ENCODE measurements around the gene LFNG. TPM values are rescaled to one million over a fixed set of nuclear protein-coding genes. Genes with fewer than 3 reads are reported as not detected.

The LFNG gene
- total RNA-seq, 1 donor from 2014 or later = 44.9 TPM

GRCh38 chr7:2487586-2488271 is 31.8 kb upstream of the LFNG start:
- TF ChIP-seq CTCF (conservative IDR thresholded peaks at IDR 0.05) = no peak
- Mint-ChIP-seq H3K36me3 (ENCODE audit: low read depth) (no peaks in the 10 kb centered on the region), H3K9me3 (peaks cover 3% of the 10 kb centered on the region), H3K27me3 (ENCODE audit: low read depth) (no peaks in the 10 kb centered on the region), H3K4me3 (no peak overlapping the region), H3K4me1 (peaks cover 19% of the 10 kb centered on the region), H3K27ac (ENCODE audit: unreplicated experiment) (no peak overlapping the region)
- no peak for DNase-seq (ENCODE audit: low read depth, low spot score)

GRCh38 chr7:2488272-2488645 is 31.3 kb upstream of the LFNG start:
- H3K27ac Mint-ChIP-seq (ENCODE audit: unreplicated experiment) = no peak overlapping the region
- H3K9me3 Mint-ChIP-seq = peaks cover 3% of the 10 kb centered on the region
- H3K4me1 Mint-ChIP-seq = peaks cover 19% of the 10 kb centered on the region
- TF ChIP-seq CTCF (conservative IDR thresholded peaks at IDR 0.05) = no peak
- H3K36me3 Mint-ChIP-seq (ENCODE audit: low read depth) = no peaks in the 10 kb centered on the region
- no peaks in the 10 kb centered on the region for H3K27me3 Mint-ChIP-seq (ENCODE audit: low read depth)
- DNase-seq (ENCODE audit: low read depth, low spot score) = no peak
- no peak overlapping the region for H3K4me3 Mint-ChIP-seq

GRCh38 chr7:2488681-2489080 is 30.9 kb upstream of the LFNG start:
- no peak for TF ChIP-seq CTCF (conservative IDR thresholded peaks at IDR 0.05)
- H3K4me3 Mint-ChIP-seq = peak overlapping the region; percentile 5
- no peaks in the 10 kb centered on the region for H3K36me3 Mint-ChIP-seq (ENCODE audit: low read depth)
- peaks cover 23% of the 10 kb centered on the region for H3K4me1 Mint-ChIP-seq
- no peak overlapping the region for H3K27ac Mint-ChIP-seq (ENCODE audit: unreplicated experiment)
- no peaks in the 10 kb centered on the region for H3K27me3 Mint-ChIP-seq (ENCODE audit: low read depth)
- peaks cover 3% of the 10 kb centered on the region for H3K9me3 Mint-ChIP-seq
- DNase-seq (ENCODE audit: low read depth, low spot score) = no peak

- peaks cover 26% of the 10 kb centered on the region for H3K4me1 Mint-ChIP-seq
- DNase-seq (ENCODE audit: low read depth, low spot score) = no peak
- H3K9me3 Mint-ChIP-seq = peaks cover 3% of the 10 kb centered on the region
- no peaks in the 10 kb centered on the region for H3K27me3 Mint-ChIP-seq (ENCODE audit: low read depth)
- TF ChIP-seq CTCF (conservative IDR thresholded peaks at IDR 0.05) = no peak
- H3K4me3 Mint-ChIP-seq = no peak overlapping the region
- H3K27ac Mint-ChIP-seq (ENCODE audit: unreplicated experiment) = no peak overlapping the region
- no peaks in the 10 kb centered on the region for H3K36me3 Mint-ChIP-seq (ENCODE audit: low read depth)
Observed at GRCh38 chr7:2490181-2490651, 29.4 kb upstream of the LFNG start.

DNA sequence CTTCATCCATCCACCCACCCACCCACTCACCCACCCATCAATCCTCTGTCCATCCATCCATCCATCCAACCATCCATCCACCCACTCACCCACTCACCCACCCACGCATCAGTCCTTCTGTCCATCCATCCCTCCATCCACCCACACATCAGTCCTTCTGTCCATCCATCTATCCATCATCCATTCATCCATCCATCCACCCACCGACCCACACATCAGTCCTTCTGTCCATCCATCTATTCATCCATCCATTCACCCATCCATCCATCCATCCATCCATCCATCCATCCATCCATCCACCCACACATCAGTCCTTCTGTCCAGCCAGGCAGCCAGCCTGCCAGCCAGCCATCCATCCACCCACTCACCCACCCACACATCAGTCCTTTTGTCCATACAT is 27.5 kb upstream of the LFNG start:
- H3K4me1 Mint-ChIP-seq = peaks cover 34% of the 10 kb centered on the region
- H3K4me3 Mint-ChIP-seq = no peak overlapping the region
- no peaks in the 10 kb centered on the region for H3K27me3 Mint-ChIP-seq (ENCODE audit: low read depth)
- H3K9me3 Mint-ChIP-seq = peaks cover 3% of the 10 kb centered on the region
- no peak overlapping the region for H3K27ac Mint-ChIP-seq (ENCODE audit: unreplicated experiment)
- TF ChIP-seq CTCF (conservative IDR thresholded peaks at IDR 0.05) = no peak
- H3K36me3 Mint-ChIP-seq (ENCODE audit: low read depth) = no peaks in the 10 kb centered on the region
- DNase-seq (ENCODE audit: low read depth, low spot score) = no peak
